ENCODE data around the gene OR6K3. TPM values are rescaled to one million over a fixed set of nuclear protein-coding genes. Genes with fewer than 3 reads are reported as not detected.

OR6K3 gene, protein sequence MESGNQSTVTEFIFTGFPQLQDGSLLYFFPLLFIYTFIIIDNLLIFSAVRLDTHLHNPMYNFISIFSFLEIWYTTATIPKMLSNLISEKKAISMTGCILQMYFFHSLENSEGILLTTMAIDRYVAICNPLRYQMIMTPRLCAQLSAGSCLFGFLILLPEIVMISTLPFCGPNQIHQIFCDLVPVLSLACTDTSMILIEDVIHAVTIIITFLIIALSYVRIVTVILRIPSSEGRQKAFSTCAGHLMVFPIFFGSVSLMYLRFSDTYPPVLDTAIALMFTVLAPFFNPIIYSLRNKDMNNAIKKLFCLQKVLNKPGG
- not detected in 2 replicates for total RNA-seq

GRCh38 chr1:158720620-158721019, at the start of gene OR6K3:
Gene OR6K3 (minus strand): TSS chr1:158720720. CDS start chr1:158718115, 2,605 bp downstream.
- DNase-seq (ENCODE audit: low read depth): no peak
- no peak for FAIRE-seq
- Histone ChIP-seq H3K27me3 (ENCODE audit: control insufficient read depth, insufficient read depth, low read length) (no peaks in the 10 kb centered on the region), H3K36me3 (ENCODE audit: control insufficient read depth, insufficient read depth, low read length) (no peaks in the 10 kb centered on the region), H3K4me3 (ENCODE audit: low read depth, low read length) (no peak within 1 kb of the TSS)
- TF ChIP-seq CTCF (IDR thresholded peaks at IDR 0.05; ENCODE audit: insufficient read depth, low read length, severe bottlenecking): no peak

- TF ChIP-seq CTCF (IDR thresholded peaks at IDR 0.05; ENCODE audit: insufficient read depth, low read length, severe bottlenecking): no peak
- no peak for DNase-seq (ENCODE audit: low read depth)
- no peak for FAIRE-seq
- no peaks in the 10 kb centered on the region for H3K36me3 ChIP-seq (ENCODE audit: control insufficient read depth, insufficient read depth, low read length)
- H3K4me3 ChIP-seq (ENCODE audit: low read depth, low read length): no peak within 1 kb of the TSS
- H3K27me3 ChIP-seq (ENCODE audit: control insufficient read depth, insufficient read depth, low read length): no peaks in the 10 kb centered on the region
Observed at GRCh38 chr1:158754420-158754819, 33.9 kb upstream of the OR6K3 start, which contains the start of gene OR6K6. Gene OR6K6 (plus strand): TSS chr1:158754720. CDS start chr1:158754888, 168 bp downstream.

DNA sequence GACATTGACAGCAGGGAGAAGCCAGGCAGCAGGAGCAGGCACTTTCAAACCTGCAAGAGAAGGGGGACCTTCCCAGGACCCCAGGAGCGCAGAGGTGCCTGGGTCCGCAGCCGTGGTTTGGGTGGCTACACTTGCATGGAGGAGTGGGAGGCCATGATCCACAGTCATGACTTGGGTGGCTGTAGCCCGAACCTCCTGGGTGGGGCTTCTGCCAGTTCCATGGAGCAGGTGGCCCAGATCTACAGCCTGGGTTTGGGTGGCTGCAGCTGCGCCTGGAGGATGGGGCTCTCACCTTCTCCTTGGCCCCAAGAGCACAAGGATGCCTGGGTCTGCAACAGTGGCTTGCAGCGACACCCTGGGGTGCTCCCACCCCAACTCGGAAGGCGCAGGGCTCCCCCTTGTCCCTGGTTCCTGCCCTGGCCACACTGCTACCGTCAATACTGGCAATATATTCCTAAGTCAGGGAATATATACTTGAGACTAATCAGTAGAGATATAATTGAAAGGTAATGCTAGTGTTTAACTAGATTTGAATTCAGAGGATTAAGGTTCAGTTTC, 31.7 kb upstream of the OR6K3 start:
- FAIRE-seq (no peak), DNase-seq (ENCODE audit: low read depth) (no peak)
- no peaks in the 10 kb centered on the region for H3K36me3 ChIP-seq (ENCODE audit: control insufficient read depth, insufficient read depth, low read length)
- H3K27me3 ChIP-seq (ENCODE audit: control insufficient read depth, insufficient read depth, low read length): no peaks in the 10 kb centered on the region
- TF ChIP-seq CTCF (IDR thresholded peaks at IDR 0.05; ENCODE audit: insufficient read depth, low read length, severe bottlenecking): no peak
- no peak overlapping the region for H3K4me3 ChIP-seq (ENCODE audit: low read depth, low read length)

DNA sequence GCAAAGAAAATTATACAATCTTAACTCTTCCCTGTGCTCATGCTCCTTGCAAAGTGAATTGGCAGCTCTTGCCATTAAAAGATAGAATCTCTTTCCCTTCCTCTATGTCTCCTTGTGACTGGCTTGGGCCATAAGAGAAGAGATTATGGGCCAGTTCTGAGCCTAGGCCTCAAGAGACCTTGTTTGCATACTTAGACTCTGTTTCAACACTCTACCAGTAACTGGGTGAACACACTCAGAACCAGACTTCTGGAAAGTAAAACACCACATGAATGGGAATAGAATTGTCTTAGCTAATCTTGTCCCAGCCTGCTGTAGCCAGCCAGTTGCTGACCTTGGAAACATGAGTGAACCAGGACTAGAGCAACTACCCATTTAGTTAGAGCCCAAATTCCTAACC, 15.3 kb upstream of the OR6K3 start:
- no peak for DNase-seq (ENCODE audit: low read depth)
- TF ChIP-seq CTCF (IDR thresholded peaks at IDR 0.05; ENCODE audit: insufficient read depth, low read length, severe bottlenecking): no peak
- FAIRE-seq: no peak
- Histone ChIP-seq H3K27me3 (ENCODE audit: control insufficient read depth, insufficient read depth, low read length) (no peaks in the 10 kb centered on the region), H3K4me3 (ENCODE audit: low read depth, low read length) (no peak overlapping the region), H3K36me3 (ENCODE audit: control insufficient read depth, insufficient read depth, low read length) (no peaks in the 10 kb centered on the region)

- no peak for DNase-seq (ENCODE audit: low read depth)
- H3K36me3 ChIP-seq (ENCODE audit: control insufficient read depth, insufficient read depth, low read length): no peaks in the 10 kb centered on the region
- FAIRE-seq: no peak
- no peaks in the 10 kb centered on the region for H3K27me3 ChIP-seq (ENCODE audit: control insufficient read depth, insufficient read depth, low read length)
- H3K4me3 ChIP-seq (ENCODE audit: low read depth, low read length): no peak overlapping the region
- no peak for TF ChIP-seq CTCF (IDR thresholded peaks at IDR 0.05; ENCODE audit: insufficient read depth, low read length, severe bottlenecking)
Observed at GRCh38 chr1:158732524-158732923, 12.0 kb upstream of the OR6K3 start.

Measured in bronchial epithelial cell (primary cell).